ENCODE measurements around the gene SCN2B. TPM values are rescaled to one million over a fixed set of nuclear protein-coding genes. Genes with fewer than 3 reads are reported as not detected.

The SCN2B gene
- polyA plus RNA-seq, 1 of the 3 experiments (the other 2 are of a cell fraction), result 0.05 TPM

GRCh38 chr11:118198370-118198769, 21.9 kb upstream of the SCN2B start:
- Histone ChIP-seq H2AFZ (ENCODE audit: low read depth) (no peak overlapping the region), H3K4me3 (ENCODE audit: low read depth in 2 of 2, low read length in 1 of 2) (peak overlapping the region in 1 of 2 experiments; percentile 53; a peak in 1 of 4 replicates)
- 0% methylated on average over 6 of the region's 9 CpGs for WGBS (ENCODE audit: low lambda C conversion rate)

More at GRCh38 chr11:118198370-118198769, 21.9 kb upstream of the SCN2B start:
- ChIA-PET CTCF (interaction anchor here (0.6 to 2.8 kb wide), 55 partner anchors 9 to 333 kb away, joined by 3 to 34 read pairs (median 4); partner anchors contain the start of genes MPZL3, SCN2B, SCN4B and TMEM25), POLR2A (no interaction called here)
- TF ChIP-seq RFX5 (IDR thresholded peaks at IDR 0.05; ENCODE audit: low read length) (no peak), TEAD4 (IDR thresholded peaks at IDR 0.05; ENCODE audit: borderline replicate concordance, insufficient read depth) (no peak), ELF1 (IDR thresholded peaks at IDR 0.05) (no peak), CHD2 (IDR thresholded peaks at IDR 0.05; ENCODE audit: low read length, partially characterized antibody) (no peak), EP300 (IDR thresholded peaks at IDR 0.05; ENCODE audit: borderline replicate concordance in 1 of 2, low read depth in 1 of 2, low read length in 1 of 2) (no peak), POLR2AphosphoS5 (IDR thresholded peaks at IDR 0.05; ENCODE audit: low read depth, low read length) (no peak), GABPA (IDR thresholded peaks at IDR 0.05; ENCODE audit: low read depth) (no peak), USF2 (IDR thresholded peaks at IDR 0.05; ENCODE audit: borderline replicate concordance, low read depth, low read length) (no peak), MXI1 (IDR thresholded peaks at IDR 0.05; ENCODE audit: low read depth, low read length) (no peak), GATA2 (CRISPR knock-in tag; IDR thresholded peaks at IDR 0.05) (no peak), TAF1 (IDR thresholded peaks at IDR 0.05; ENCODE audit: borderline replicate concordance, low read depth, low read length) (no peak), SMC3 (IDR thresholded peaks at IDR 0.05; ENCODE audit: low read depth, low read length) (peak; percentile 86), NRF1 (IDR thresholded peaks at IDR 0.05; ENCODE audit: low read depth, low read length) (no peak), ZBTB33 (IDR thresholded peaks at IDR 0.05; ENCODE audit: borderline replicate concordance, low read depth) (no peak), FOSL2 (IDR thresholded peaks at IDR 0.05; ENCODE audit: borderline replicate concordance, low read depth) (no peak), TCF12 (IDR thresholded peaks at IDR 0.05) (no peak), IRF3 (IDR thresholded peaks at IDR 0.05; ENCODE audit: low read depth, low read length) (no peak), RAD21 (IDR thresholded peaks at IDR 0.05; ENCODE audit: low read length) (peak; percentile 83), NFIC (IDR thresholded peaks at IDR 0.05; ENCODE audit: borderline replicate concordance) (no peak), RCOR1 (IDR thresholded peaks at IDR 0.05; ENCODE audit: low read length) (no peak), YY1 (IDR thresholded peaks at IDR 0.05; ENCODE audit: low read depth) (no peak), RXRA (IDR thresholded peaks at IDR 0.05; ENCODE audit: borderline replicate concordance, low read depth) (no peak), EZH2phosphoT487 (IDR thresholded peaks at IDR 0.05; ENCODE audit: borderline replicate concordance, low read depth) (no peak)
- TF ChIP-seq, protein P1, sequence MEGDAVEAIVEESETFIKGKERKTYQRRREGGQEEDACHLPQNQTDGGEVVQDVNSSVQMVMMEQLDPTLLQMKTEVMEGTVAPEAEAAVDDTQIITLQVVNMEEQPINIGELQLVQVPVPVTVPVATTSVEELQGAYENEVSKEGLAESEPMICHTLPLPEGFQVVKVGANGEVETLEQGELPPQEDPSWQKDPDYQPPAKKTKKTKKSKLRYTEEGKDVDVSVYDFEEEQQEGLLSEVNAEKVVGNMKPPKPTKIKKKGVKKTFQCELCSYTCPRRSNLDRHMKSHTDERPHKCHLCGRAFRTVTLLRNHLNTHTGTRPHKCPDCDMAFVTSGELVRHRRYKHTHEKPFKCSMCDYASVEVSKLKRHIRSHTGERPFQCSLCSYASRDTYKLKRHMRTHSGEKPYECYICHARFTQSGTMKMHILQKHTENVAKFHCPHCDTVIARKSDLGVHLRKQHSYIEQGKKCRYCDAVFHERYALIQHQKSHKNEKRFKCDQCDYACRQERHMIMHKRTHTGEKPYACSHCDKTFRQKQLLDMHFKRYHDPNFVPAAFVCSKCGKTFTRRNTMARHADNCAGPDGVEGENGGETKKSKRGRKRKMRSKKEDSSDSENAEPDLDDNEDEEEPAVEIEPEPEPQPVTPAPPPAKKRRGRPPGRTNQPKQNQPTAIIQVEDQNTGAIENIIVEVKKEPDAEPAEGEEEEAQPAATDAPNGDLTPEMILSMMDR (IDR thresholded peaks at IDR 0.05), result peak; percentile 92
- TF ChIP-seq, protein P2, sequence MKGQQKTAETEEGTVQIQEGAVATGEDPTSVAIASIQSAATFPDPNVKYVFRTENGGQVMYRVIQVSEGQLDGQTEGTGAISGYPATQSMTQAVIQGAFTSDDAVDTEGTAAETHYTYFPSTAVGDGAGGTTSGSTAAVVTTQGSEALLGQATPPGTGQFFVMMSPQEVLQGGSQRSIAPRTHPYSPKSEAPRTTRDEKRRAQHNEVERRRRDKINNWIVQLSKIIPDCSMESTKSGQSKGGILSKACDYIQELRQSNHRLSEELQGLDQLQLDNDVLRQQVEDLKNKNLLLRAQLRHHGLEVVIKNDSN (IDR thresholded peaks at IDR 0.05; ENCODE audit: borderline replicate concordance, low read depth), result no peak
- TF ChIP-seq, protein P3, sequence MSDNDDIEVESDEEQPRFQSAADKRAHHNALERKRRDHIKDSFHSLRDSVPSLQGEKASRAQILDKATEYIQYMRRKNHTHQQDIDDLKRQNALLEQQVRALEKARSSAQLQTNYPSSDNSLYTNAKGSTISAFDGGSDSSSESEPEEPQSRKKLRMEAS (IDR thresholded peaks at IDR 0.05; ENCODE audit: low read depth), result no peak
- Histone ChIP-seq H3K9me2 (no peaks in the 10 kb centered on the region), H4K20me1 (ENCODE audit: insufficient read depth) (no peaks in the 10 kb centered on the region), H3K4me1 (ENCODE audit: control insufficient read depth in 1 of 2, insufficient read depth in 2 of 2, low read depth in 1 of 2, low read length in 1 of 2) (peaks cover 0 to 7% of the 10 kb centered on the region in 2 experiments; a peak in 1 of 4 replicates), H3K9me3 (no peaks in the 10 kb centered on the region), H3K4me2 (0 out of 2 replicates have a peak overlapping the region, but pooled peaks have one; percentile 44), H3K27ac (ENCODE audit: low read depth in 2 of 2, low read length in 1 of 2) (no peak overlapping the region), H3K79me2 (ENCODE audit: insufficient read depth) (no peaks in the 10 kb centered on the region), H3F3A (replicated peaks; ENCODE audit: insufficient read depth) (no peaks in the 10 kb centered on the region), H3K36me3 (replicated peaks in 1 of 2; ENCODE audit: control insufficient read depth in 1 of 2, insufficient read depth in 2 of 2, low read length in 1 of 2) (no peaks in the 10 kb centered on the region), H3K27me3 (ENCODE audit: insufficient read depth) (peaks cover 39% of the 10 kb centered on the region; the same call in 1 of the 2 replicates), H3K9ac (no peak overlapping the region)
- DNase-seq, result peak; percentile 77

Measured in SK-N-SH (cell line).